Testis (tissue), 2 donors: ENCODE results near the gene IFIT1.

Source experiments
- CTCF ChIP-seq, 3 experiments: fragments of 450-650 bp in 2 of 3; fragments of 200-600 bp in 1 of 3; sonication (generic) in 1 of 3; IDR thresholded peaks; one replicate each; pipeline ENCODE4 v1.5.1; 2016 to 2019; ENCODE audit warnings: antibody characterized with exemption in 3 of 3, mild to moderate bottlenecking in 2 of 3, moderate library complexity in 1 of 3
- POLR2A ChIP-seq: fragments of 450-650 bp; IDR thresholded peaks from one replicate; pipeline ENCODE4 v1.6.1; 2017; ENCODE audit warnings: antibody characterized with exemption, mild to moderate bottlenecking, moderate library complexity

- TF ChIP-seq CTCF (IDR thresholded peaks at IDR 0.05) (no peak), POLR2A (no peak)
Measured at GRCh38 chr10:89371987-89372386, 20.4 kb upstream of the IFIT1 start.
